GM19238 (cell line): ENCODE measurements around the gene SNN.

Experiments used
- DNase-seq: peaks from one replicate; pipeline ENCODE4 v3.0.0; 2011; ENCODE audit warnings: low spot score; ENCODE audit not compliant: insufficient read length

SNN gene

GRCh38 chr16:11635113-11635652 lies 33.1 kb upstream of the SNN start:
- no peak for DNase-seq

- no peak for DNase-seq
Observed at GRCh38 chr16:11635679-11636171, 32.5 kb upstream of the SNN start.

- no peak for DNase-seq
Observed at GRCh38 chr16:11636172-11636721, 32.0 kb upstream of the SNN start.

GRCh38 chr16:11637320-11637719 lies 30.9 kb upstream of the SNN start:
- DNase-seq = no peak

- no peak for DNase-seq
Observed at GRCh38 chr16:11638140-11638539, 30.1 kb upstream of the SNN start.

- DNase-seq = no peak
Observed at GRCh38 chr16:11639008-11639562, 29.2 kb upstream of the SNN start.

GRCh38 chr16:11639925-11640899 lies 28.0 kb upstream of the SNN start:
- no peak for DNase-seq

- no peak for DNase-seq
Observed at GRCh38 chr16:11640987-11641817, 27.1 kb upstream of the SNN start.

- no peak for DNase-seq
Observed at GRCh38 chr16:11642765-11643116, 25.5 kb upstream of the SNN start.

- DNase-seq = no peak
Observed at GRCh38 chr16:11649276-11649675, 19.0 kb upstream of the SNN start.

GRCh38 chr16:11650641-11651591 lies 17.3 kb upstream of the SNN start:
- no peak for DNase-seq

GRCh38 chr16:11651796-11652195 lies 16.5 kb upstream of the SNN start:
- DNase-seq = no peak

- no peak for DNase-seq
Observed at GRCh38 chr16:11655655-11656054, 12.6 kb upstream of the SNN start.

- DNase-seq = no peak
Observed at GRCh38 chr16:11657556-11657955, 10.7 kb upstream of the SNN start.

- DNase-seq = no peak
Observed at GRCh38 chr16:11658896-11659708, 9.2 kb upstream of the SNN start.

GRCh38 chr16:11660565-11660964 lies 7.7 kb upstream of the SNN start:
- DNase-seq = no peak

GRCh38 chr16:11662582-11662981 lies 5.7 kb upstream of the SNN start:
- no peak for DNase-seq

GRCh38 chr16:11665071-11665491 lies 3.2 kb upstream of the SNN start:
- DNase-seq = no peak
